Pulmonary artery endothelial cell (primary cell): ENCODE measurements around the gene ARMH3. TPM values are rescaled to one million over a fixed set of nuclear protein-coding genes. Genes with fewer than 3 reads are reported as not detected.

Source experiments
- DNase-seq: peaks from one replicate; pipeline ENCODE4 v3.0.0-alpha.2; 2011; ENCODE audit warnings: low read depth, low spot score
- total RNA-seq: library from RNA; depleted of rRNA; stranded (reverse); fragments of >200 nt; gene quantifications from 2 replicates; pipeline ENCODE4 v1.2.3, GENCODE V29; 2014

The ARMH3 gene
- total RNA-seq, 1 donor from 2014 or later, result 7.1 TPM

DNA sequence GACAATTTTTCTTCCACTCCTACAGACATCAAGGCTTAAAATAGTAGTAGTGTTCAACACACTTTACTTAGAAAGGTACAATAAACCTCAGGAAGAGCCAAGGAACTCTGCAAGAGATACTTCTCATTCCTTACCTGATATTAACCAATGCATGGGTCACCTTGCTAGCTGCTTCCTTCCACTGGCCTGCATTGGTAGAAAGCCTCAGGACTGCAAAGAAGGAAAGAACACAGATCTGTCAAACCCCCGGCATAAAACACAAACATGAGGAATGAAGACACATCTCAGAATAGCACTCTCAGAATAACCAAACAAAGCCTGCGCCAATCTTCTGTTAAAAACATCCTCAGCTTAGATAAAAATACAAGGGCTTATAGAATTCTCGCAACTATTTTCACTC lies 116.2 kb downstream of the ARMH3 start:
- DNase-seq, result no peak

DNA sequence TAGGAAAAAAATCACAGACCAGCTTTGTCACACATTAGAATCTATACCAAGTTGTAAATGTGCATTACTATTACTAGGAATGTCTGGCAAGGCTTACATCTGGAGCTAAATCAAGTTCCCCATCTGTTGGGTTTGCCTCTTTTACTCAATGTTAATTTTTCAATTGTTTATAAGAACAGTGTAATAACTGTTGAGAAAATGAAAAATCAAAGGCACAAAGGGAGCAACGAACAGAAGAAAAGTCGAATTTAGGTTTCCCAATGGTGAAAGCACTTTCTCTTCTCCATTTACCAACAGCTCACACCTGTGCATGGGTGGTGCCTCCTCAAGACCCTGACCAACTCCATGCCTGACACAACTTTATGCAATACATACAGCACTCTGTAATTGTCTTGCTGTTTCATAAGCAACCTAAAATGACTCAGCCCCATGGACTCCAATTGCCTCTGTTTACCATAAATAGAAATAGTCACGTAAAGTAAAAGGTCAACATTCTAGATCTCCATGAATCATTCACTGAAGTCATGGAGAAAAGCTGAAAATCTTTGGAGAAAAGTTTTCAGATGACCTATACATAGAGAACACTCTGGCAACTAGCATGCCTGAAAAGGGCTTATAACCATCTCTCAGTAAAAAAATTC lies 116.8 kb downstream of the ARMH3 start:
- DNase-seq, result peak; percentile 76

DNA sequence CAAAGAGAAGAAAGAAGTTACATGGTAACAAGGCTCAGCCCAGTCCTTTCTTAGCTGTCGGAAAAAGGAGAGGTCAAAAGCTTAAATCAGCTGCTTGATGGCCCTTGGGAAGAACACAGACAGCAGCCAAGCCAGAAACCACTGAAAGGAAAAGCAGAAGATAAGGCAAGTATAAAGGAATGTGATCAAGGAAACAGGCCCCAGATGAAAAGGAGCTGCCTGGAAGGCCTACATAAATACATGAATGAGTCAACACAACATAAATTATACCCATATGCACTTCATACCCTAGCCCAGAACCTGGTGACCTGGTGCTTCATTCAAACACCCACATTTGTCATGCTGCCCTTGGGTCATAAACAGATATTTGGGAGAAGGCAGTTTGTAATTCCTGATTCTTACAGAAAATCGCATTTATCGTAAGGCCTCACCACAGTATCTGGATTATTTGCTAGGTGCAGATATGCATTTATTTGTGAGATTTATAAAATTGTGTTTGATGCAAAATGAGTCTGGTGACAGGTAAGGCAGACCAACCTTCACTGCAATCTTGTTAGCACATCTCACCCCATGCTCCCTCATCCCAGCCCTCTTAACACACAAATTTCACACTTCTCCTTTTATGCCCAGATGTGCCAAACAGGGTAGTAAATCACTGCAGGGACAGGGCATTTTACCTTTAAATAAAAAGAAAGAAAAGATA lies 117.5 kb downstream of the ARMH3 start:
- DNase-seq, result peak; percentile 95

DNA sequence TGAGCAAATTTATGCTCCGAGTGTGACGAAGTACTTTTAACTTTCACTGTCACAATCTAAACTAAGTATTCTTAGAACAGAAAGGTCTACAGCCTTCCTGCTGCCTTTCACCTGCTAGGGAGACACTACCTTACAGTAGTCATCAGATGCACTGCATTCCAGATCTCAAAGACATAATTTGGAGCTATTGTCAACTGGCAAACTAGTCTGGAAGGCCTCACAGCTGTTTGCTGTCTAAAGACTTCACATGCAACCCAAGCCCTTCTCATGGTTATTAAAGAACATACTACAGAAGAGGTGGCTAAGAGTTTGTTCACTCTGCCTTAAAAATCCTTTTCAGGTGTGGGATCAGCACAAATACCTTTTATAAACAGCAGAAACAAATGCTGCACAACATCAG lies 120.5 kb downstream of the ARMH3 start:
- no peak for DNase-seq

DNA sequence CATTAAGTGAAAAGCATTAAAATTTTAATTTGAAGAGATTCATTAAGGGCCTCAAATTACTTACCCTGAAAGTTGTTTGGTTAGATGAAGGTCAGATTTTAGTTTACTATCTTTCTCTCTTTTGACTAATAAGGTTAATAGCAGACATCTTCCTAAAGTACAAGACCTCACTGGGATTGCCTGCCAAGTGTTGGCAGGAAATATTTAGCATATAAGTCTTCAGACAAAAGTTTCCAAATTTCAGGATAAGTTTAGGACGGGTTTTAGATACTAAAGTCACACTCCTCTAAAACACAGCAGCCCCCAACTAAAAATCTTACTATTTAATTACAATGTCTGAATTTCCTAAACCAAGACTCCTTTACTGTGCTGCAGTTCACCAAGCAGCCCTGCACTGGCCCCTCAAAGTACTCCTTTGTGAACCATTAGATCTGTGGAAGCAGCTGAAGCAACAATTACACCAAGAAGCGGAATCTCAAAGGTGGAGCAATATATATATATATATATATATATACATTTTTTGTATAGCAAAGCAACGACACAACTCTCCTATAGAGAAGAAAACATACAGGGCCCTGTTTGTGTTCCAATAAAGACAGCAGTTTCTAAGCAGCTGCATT lies 121.2 kb downstream of the ARMH3 start:
- no peak for DNase-seq

DNA sequence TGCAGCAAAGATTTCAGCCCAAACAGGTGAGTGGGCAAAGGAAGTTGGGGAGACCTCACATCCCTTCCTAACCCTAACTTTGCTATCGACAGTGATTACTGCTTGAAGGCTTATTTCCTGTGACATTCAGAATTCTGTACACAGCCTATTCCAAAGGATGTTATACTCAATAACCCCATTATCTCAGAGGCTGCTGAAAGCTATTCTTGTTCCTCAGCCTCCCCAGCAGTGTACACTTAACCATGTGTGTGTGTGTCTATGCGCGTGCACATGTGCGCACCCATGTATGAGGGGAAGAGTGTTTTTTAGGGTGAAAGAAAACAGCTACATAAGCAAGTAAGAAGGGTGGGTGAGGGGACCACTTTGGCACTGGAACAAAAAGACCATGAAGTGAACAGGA lies 122.0 kb downstream of the ARMH3 start:
- DNase-seq, result no peak

DNA sequence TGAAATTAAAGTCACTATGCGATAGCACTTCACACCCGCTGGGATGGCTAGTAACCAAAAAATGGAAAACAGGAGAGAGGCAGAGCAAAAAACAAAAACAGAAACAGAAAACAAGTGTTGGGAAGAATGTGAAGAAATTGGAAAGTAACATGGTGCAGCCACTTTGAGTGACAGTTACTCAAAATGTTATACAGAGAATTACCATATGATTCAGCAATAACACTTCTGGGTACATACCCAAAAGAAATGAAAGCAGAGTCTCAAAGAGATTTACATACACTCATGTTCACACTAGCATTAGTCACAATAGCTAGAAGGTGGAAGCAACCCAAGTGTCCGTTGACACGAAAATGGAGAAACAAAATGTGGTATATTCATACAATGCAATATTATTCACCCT lies 123.8 kb downstream of the ARMH3 start:
- no peak for DNase-seq

DNA sequence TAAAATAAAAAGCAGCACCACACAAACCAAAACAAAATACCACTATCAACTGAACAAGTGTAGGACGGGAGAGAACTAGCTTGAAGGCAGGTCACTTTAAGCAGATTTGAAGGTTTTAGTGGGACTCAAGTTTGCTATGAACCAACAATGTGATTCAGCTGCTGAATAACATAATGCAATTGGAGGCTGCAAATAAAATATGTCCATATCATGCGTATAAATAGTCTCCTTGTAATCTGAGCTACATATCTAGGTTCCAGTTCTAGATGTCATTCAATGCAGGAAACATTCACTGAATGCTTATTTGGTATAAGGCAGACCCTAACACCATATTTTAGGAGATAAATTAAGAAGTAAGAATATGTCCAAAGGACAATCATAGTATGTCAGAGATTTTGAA lies 130.9 kb downstream of the ARMH3 start:
- no peak for DNase-seq

DNA sequence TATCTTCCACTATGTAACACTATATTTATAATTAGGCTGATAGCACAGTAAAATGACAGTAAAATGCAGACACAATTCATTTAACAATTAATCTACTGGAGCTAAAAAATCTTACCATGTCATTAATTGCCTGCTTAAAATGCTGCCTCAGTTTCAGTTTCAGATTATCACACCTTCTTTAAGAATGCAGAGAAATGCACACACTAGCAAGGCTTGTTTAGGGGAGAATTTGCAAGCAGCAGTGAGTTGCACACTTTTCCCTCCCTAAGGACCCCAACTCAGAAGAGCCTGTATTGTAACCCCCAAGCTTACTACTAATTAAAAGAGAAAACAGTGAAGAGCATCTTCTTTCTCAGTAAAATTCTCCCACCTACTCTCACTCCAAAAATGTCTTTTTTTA lies 132.7 kb downstream of the ARMH3 start:
- DNase-seq, result no peak

DNA sequence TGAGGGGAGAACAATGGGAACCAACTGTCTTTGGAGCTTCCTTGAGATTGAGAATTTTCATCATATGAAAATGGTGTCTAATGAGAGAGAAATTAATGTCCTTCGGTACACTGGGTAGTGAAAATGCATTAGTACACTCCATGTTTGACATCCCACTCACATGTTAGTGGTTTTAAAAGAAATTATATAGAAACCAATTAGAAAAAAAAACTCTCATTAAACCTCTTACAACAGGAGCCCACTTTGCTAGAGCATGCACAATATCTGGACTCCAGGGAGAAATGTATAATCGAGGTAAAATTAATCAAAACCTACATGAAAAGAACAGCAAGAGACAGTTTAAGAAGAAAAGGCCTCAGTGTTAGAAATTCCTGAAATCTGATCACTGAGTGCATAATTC lies 133.1 kb downstream of the ARMH3 start:
- no peak for DNase-seq

DNA sequence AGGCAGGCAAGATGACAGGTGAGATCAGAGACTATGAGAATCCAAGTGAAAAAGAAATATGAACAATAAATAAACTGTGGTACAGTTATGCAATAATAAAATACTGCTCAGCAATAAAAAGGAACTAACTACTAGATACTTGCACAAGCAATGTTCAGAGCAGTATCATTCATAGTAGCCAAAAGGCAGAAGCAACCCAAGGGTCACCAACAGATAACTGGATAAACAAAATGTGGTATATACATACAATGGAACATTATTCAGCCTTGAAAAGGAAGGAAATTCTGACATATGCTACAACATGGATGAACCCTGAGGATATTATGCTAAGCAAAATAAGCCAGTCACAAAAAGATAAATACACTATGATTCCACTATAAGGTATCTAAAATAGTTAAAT lies 135.4 kb downstream of the ARMH3 start:
- no peak for DNase-seq

DNA sequence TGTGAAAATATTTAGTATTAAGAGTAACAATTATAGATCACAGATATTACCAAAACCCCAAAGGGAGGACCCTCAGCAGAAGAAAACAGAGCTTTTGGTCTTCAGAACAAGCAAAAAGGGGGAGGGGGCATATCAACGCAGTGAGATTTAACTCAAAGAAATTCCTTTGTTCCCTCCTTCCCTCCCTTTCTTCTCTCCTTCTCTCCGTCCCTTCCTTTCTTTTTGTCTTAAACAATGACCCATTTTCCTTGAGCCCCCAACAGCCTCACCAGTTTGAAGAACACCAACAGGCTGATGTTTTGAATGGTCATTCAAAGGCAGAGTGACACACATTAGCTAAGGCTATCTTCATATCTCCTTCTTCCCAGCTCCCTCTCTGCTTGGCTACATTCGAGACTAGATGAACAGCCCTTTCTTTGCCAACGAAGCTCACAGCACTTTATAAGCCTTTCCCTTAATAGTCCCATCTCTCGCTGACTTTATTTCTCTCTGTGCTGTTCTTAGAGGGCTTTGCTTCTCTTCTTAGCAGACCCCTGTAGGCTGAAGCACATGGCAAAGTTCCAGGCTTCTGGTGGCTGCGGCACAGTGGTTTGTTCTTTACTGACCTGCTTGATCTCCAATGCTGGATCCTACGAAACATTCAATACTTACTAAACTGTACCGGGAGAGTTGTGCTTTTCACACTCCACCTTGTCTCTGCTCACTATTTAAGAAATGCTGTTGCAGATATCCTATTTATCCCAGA lies 136.8 kb downstream of the ARMH3 start:
- no peak for DNase-seq

DNA sequence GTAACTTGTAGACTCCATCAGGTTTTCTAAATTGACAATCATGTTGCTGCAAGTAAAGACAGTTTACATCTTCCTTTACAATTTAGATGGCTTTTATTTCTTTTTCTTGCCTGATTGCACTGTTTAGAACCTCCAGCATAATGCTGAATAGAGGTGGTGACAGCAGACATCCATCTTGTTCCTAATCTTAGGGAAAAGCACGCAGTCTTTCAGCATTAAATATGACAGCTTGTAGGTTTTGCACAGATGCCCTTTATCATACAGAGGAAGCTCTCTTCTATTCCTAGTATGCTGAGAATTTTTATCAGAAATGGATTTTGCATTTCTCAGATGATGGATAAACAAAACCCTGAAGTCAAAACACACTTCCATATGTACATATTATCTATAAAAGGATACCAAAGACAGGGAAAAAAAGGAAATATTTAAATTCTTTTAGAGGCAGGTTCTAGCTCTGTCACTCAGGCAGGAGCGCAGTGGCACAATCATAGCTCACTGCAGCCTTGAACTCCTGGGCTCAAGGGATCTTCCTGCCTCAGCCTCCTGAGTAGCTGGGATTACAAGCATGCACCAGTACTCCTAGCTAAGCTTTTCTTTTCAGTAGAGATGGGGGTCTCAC lies 143.3 kb downstream of the ARMH3 start:
- DNase-seq, result no peak

DNA sequence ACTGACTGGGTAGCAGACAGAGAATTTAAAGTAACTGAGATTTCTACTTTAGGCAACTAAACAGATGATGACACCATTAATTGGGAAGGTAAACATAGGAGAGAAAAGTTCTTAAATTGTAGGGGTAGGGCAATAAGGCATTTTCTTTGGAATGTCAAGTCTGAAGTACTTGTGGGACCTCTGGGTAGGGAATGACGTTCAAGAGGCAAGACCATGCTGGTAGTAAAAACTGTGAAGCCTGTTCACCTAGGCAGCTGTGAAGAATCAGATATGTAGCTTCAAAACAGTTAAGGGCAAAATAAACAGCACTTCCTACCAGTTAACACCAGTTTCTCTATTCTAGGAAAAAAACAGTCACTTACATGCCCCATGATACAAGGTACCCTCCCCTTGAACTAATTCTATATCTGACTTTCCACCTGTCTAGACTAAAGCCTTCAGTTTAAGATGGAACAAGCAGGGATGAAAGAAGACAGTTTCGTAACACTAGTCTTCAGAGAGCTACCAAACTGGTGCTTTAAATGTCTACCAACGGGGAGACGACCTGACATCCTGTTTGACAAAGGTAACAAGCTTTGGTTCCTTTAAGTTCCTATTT lies 149.3 kb downstream of the ARMH3 start:
- DNase-seq, result no peak

DNA sequence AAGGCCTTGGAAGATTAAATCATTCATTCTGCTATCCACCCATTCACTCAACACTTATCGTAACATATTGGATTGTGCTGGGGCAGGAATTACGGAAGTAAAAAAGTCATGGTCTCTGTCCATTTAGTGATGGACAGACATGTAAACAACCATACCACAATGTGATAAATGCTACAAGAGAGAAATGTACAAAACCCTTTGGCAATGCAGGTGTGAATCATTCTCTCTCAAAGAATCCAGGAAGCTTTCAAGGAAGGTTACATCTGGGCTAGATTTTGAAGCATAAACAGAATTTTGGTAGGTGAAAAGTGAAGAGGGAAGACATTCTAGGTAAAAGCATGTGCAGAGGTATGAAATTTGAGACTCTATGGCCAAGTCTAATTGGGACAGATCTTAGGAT lies 150.7 kb downstream of the ARMH3 start:
- DNase-seq, result no peak

DNA sequence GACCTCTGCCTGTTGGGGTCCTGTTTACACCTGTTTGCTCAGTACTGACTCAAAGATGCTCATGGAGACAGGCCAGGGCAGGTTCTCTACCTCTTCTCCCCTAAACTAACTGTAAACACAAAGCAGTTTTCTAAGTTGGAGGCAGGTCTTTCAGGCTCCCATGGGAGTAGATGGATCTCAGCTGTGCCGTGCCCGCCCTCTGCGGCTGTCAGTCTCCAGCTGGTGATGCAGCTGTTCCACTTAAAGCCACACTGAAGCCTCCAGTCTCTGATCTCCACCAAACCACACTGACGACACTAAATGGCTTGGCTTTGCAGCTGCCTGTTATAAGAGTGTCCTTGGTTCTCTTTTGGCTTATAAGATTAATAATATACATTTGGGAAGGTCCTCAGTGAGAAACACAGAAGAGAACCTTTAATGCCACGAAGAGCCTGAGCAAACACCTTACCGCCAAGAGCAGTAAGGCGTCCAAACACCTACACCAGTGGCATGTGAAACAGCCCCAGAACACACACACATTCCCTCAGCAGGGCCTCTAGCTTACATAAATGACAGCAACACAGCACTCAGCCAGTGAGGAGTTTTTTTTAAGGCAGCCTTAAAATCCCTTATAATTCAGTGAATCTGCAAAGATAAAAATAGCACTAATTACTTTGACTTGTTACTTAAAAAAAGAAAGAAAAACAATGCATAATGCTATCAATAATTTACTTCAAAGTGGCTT lies 152.0 kb downstream of the ARMH3 start:
- DNase-seq, result no peak

DNA sequence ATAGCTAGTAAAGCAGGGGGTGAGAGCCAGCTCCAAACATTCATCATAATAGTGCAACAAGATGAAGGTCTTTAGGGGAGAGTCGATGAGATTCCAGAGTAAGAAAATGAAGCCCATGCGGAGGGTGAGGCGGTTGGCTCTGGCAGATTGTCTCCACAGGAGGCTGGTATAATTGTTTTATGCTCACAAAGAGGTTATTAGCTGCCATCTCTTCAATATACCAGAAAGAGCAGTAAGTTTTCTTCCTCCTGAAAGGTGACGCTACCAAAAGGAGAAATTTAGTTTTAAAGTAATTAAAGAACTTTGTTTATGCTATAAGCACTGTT lies 153.2 kb downstream of the ARMH3 start:
- no peak for DNase-seq

DNA sequence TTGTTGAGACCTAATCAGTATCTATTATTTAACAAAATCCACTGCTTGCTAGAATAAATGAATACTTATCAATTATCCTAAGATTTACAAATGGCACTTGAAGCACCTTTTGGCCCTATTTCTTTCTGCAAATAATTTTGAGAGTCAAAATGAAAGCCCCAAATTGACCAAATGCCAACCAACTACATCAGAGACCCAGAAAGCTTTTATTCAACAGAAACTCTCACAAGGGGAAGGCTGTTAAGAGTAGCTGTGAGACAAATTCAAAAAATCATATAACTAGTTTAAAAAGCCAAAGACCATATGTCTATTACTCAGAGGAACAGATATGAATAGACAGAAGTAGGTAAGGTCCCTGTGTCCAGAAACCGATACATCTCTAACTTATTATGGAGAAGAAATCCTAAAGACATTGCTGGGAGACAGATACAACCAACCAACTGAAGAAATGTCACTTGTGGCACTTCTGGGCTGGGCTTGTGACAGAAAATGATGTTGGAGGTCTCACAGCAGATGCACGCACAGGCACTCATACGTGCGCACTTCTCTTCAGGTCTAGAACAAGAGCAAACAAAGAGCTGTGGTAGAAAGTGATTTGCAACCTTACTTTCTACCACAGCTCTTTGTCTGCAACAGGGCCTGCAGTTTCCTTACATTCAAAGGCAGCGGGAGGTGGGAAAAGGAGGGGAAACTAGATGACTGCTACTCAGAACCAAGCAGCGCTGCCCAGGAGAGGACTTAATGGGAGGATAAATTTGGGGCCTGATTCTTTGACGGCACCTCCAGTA lies 153.7 kb downstream of the ARMH3 start:
- no peak for DNase-seq

DNA sequence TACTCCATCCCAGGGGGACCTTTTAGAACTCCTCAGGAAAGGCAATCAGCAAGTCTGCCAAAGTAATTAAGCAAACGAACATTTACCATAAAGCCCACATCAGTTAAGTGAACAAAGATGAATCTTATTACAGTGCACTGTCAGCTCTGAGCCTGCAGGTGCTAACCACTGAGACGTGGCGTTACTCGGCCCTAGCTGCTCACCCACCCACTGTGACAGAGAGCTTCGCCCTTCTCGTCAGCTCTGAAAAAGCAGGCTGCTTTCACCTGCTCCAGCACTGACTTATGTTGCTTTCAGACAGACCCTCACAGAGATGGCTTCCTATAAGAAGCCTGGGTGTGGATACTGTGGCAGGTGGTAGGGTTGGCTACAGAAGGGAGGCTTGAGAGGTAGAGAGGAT lies 154.6 kb downstream of the ARMH3 start:
- DNase-seq, result no peak

DNA sequence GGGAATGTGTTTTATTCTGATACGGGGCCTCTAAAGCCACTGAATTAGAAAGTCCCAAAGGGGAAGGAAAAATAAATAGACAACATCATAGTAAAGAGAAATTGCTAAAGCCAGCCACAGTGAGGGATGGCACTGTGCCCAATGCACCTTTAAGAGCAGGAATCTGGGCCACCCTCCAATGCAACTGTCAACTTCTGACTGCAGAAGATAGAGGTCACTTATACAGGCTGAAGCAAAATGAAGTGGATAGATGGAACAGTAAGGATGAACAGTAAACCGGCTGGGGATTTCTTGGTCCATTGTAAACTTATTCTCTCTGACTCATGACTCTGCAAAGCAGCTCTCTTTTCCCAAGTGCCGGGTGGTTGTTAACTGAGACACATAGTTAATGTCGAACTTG lies 158.3 kb downstream of the ARMH3 start:
- no peak for DNase-seq
